ENCODE results near the gene GPLD1. TPM values are rescaled to one million over a fixed set of nuclear protein-coding genes. Genes with fewer than 3 reads are reported as not detected.

GPLD1 gene, protein sequence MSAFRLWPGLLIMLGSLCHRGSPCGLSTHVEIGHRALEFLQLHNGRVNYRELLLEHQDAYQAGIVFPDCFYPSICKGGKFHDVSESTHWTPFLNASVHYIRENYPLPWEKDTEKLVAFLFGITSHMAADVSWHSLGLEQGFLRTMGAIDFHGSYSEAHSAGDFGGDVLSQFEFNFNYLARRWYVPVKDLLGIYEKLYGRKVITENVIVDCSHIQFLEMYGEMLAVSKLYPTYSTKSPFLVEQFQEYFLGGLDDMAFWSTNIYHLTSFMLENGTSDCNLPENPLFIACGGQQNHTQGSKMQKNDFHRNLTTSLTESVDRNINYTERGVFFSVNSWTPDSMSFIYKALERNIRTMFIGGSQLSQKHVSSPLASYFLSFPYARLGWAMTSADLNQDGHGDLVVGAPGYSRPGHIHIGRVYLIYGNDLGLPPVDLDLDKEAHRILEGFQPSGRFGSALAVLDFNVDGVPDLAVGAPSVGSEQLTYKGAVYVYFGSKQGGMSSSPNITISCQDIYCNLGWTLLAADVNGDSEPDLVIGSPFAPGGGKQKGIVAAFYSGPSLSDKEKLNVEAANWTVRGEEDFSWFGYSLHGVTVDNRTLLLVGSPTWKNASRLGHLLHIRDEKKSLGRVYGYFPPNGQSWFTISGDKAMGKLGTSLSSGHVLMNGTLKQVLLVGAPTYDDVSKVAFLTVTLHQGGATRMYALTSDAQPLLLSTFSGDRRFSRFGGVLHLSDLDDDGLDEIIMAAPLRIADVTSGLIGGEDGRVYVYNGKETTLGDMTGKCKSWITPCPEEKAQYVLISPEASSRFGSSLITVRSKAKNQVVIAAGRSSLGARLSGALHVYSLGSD
- total RNA-seq = 10 to 100 TPM; 24.4 to 69.6 (median 50.8) TPM

DNA sequence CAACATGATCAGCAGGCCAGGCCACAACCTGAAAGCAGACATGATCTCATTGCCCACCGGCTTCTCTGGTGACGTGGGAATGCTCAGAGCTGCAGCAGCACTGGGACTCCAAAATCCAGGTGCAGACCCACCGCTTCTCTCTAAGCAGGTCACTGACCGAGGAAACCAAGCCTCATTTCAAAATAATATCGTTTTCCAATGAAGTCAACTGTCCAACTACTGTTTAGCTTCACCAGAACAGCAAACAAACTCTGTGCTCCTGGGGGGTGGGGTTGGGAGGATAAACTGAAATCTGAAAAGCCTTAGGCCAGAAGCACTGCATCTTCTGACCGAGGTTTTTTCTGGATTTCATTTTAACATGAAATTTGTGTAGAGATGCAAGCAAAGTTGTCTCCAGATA is at the start of gene GPLD1:
Gene GPLD1 (minus strand): TSS at position 109 of the 400 bp plus-strand sequence. CDS start 67 bp downstream, at position 42.
- 84 to 93% methylated on average over 6 of the region's 6 CpGs for WGBS, 2 donors
- intact Hi-C loops (cut with DNase I; ENCODE audit: low total_unique reads) = no loop called here
- TF ChIP-seq CTCF (IDR thresholded peaks at IDR 0.05) (no peak), POLR2A (IDR thresholded peaks at IDR 0.05) (no peak)
- no peak for DNase-seq (ENCODE audit: low spot score in 2 of 2)
- no peak within 1 kb of the TSS for H3K4me3 ChIP-seq (ENCODE audit: low read depth, poor library complexity, severe bottlenecking)

DNA sequence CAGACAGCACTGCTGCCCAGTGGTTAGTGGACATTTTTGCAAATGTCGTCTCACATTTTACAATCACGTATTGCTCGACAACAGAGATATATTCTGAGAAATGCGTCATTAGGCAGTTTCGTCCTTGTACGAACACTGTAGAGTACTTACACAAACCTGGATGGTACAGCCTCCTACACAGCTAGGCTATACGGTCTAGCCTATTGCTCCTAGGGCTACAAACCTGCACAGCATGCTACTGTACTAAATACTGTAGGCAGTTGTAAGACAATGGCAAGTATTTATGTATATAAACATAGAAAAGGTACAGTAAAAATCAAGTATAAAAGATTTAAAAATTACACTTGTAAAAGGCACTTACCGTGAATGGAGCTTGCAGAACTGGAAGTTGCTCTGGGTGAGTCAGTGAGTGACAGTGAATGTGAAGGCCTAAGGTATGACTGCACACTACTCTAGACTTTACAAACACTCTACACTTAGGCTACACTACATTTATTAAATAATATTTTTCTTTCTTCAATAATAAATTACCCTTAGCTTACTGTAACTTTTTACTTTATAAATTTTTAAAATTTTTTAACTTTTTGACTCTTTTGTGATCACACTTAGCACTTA is 48.5 kb upstream of the GPLD1 start:
- intact Hi-C loops (cut with DNase I; ENCODE audit: low total_unique reads) = no loop called here
- no peak for DNase-seq (ENCODE audit: low spot score in 2 of 2)
- TF ChIP-seq POLR2A (IDR thresholded peaks at IDR 0.05) (no peak), CTCF (IDR thresholded peaks at IDR 0.05) (no peak)
- no peak overlapping the region for H3K4me3 ChIP-seq (ENCODE audit: low read depth, poor library complexity, severe bottlenecking)
- WGBS, 2 donors = 93 to 94% methylated on average over 8 of the region's 8 CpGs

DNA sequence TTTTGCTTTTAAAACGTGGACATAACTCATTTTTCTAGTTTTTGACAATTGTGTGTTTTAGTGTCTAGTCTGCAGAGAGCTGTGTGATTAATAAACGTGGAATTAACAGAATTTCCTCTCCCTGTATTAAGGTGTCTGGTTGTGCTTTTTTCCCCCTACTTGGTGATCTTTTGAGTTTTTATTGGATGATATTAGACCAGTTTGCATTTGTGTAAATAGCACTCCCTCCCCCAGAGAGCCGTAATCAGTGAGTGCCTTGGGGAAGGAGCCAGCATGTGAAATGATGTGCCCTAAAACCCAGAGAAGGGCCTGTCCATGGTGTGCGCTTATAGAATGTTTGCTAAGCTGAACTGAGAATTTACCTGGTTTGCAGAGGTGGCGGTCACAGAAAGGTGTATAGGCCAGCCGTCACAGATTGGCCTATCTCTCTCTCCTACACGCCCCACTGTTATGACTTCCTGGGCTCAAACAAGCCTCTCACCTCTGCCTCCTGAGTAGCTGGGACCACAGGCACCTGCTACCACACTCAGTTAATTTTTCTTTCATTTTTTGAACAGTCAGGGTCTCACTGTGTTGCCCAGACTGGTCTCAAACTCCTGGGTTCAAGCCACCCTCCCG is 47.8 kb upstream of the GPLD1 start:
- DNase-seq (ENCODE audit: low spot score in 2 of 2) = no peak
- intact Hi-C loops (cut with DNase I; ENCODE audit: low total_unique reads) = no loop called here
- TF ChIP-seq CTCF (IDR thresholded peaks at IDR 0.05) (no peak), POLR2A (IDR thresholded peaks at IDR 0.05) (no peak)
- H3K4me3 ChIP-seq (ENCODE audit: low read depth, poor library complexity, severe bottlenecking) = no peak overlapping the region
- 89 to 91% methylated on average over 8 of the region's 8 CpGs for WGBS, 2 donors

DNA sequence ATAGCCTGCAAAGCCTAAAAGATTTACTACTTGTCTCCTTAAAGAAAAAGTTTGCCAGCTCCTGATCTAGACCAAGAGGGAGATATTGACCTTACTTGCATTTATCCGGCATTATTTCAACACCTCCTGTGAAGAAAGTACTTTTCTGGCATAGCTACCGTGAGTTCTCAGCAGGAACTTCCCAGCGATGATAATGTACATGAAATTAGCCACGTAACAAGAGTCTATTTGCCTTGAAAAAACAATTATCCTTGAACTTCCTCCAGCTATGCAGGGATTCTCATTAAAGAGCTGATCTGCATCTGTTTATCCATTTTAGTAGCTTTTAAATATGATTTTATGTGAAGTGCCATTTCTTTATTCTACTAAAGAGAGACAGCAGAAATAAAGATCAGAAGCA is 47.1 kb upstream of the GPLD1 start:
- DNase-seq (ENCODE audit: low spot score in 2 of 2) = no peak
- intact Hi-C loops (cut with DNase I; ENCODE audit: low total_unique reads) = no loop called here
- WGBS, 2 donors = 67 to 69% methylated on average over 4 of the region's 4 CpGs
- TF ChIP-seq CTCF (IDR thresholded peaks at IDR 0.05) (no peak), POLR2A (IDR thresholded peaks at IDR 0.05) (no peak)
- no peak overlapping the region for H3K4me3 ChIP-seq (ENCODE audit: low read depth, poor library complexity, severe bottlenecking)

GRCh38 chr6:24535210-24535609 is 45.8 kb upstream of the GPLD1 start:
- TF ChIP-seq POLR2A (IDR thresholded peaks at IDR 0.05) = no peak
- no peak for TF ChIP-seq CTCF (IDR thresholded peaks at IDR 0.05)
- H3K4me3 ChIP-seq (ENCODE audit: low read depth, poor library complexity, severe bottlenecking) = no peak overlapping the region
- intact Hi-C loops (cut with DNase I; ENCODE audit: low total_unique reads) = no loop called here
- 98% methylated on average over 3 of the region's 3 CpGs for WGBS, 2 donors
- DNase-seq (ENCODE audit: low spot score in 2 of 2) = no peak
